MG63 (cell line): ENCODE measurements around the gene SALL3. TPM values are rescaled to one million over a fixed set of nuclear protein-coding genes. Genes with fewer than 3 reads are reported as not detected.

ENCODE experiments used
- DNase-seq: peaks from one replicate; pipeline ENCODE4 v3.0.0-alpha.2; 2020
- H3K27me3 ChIP-seq: fragments of 250-450 bp; sonication (Bioruptor Pico); 2 replicates; pipeline ENCODE4 v1.5.1; 2020; ENCODE audit warnings: mild to moderate bottlenecking, moderate library complexity
- H3K36me3 ChIP-seq: fragments of 250-450 bp; sonication (Bioruptor Pico); 2 replicates; pipeline ENCODE4 v1.5.1; 2020; ENCODE audit warnings: mild to moderate bottlenecking, moderate library complexity
- H3K4me3 ChIP-seq: fragments of 250-450 bp; sonication (Bioruptor Pico); 2 replicates; pipeline ENCODE4 v1.5.1; 2020; ENCODE audit warnings: mild to moderate bottlenecking, moderate library complexity
- H3K9me3 ChIP-seq: fragments of 250-450 bp; sonication (Bioruptor Pico); 2 replicates; pipeline ENCODE4 v1.5.1; 2020; ENCODE audit warnings: mild to moderate bottlenecking, moderate library complexity
- total RNA-seq: library from RNA; depleted of rRNA; stranded (reverse); fragments of >200 nt; shearing (Covaris generic); gene quantifications from 2 replicates; pipeline ENCODE4 v1.2.3, GENCODE V29; 2014; ENCODE audit warnings: low replicate concordance

Gene SALL3
- total RNA-seq, 1 experiment from 2014 or later: not detected

- Histone ChIP-seq H3K4me3 (no peak overlapping the region), H3K36me3 (no peaks in the 10 kb centered on the region), H3K27me3 (peaks cover 45% of the 10 kb centered on the region), H3K9me3 (no peaks in the 10 kb centered on the region)
- DNase-seq: no peak
Measured at GRCh38 chr18:78974115-78974761, 5.4 kb upstream of the SALL3 start.

- Histone ChIP-seq H3K36me3 (no peaks in the 10 kb centered on the region), H3K27me3 (peaks cover 45% of the 10 kb centered on the region), H3K4me3 (no peak overlapping the region), H3K9me3 (no peaks in the 10 kb centered on the region)
- no peak for DNase-seq
Measured at GRCh38 chr18:78975292-78975691, 4.3 kb upstream of the SALL3 start.

- no peaks in the 10 kb centered on the region for H3K36me3 ChIP-seq
- no peak overlapping the region for H3K4me3 ChIP-seq
- no peaks in the 10 kb centered on the region for H3K9me3 ChIP-seq
- no peak for DNase-seq
- H3K27me3 ChIP-seq: peaks cover 47% of the 10 kb centered on the region
Measured at GRCh38 chr18:78975699-78976335, 3.8 kb upstream of the SALL3 start.

GRCh38 chr18:78976765-78977636, 2.6 kb upstream of the SALL3 start:
- no peak for DNase-seq
- H3K27me3 ChIP-seq: peaks cover 59% of the 10 kb centered on the region

GRCh38 chr18:78977637-78978348, 1.8 kb upstream of the SALL3 start:
- H3K4me3 ChIP-seq: no peak overlapping the region
- no peaks in the 10 kb centered on the region for H3K36me3 ChIP-seq
- no peak for DNase-seq
- H3K27me3 ChIP-seq: peaks cover 65% of the 10 kb centered on the region
- no peaks in the 10 kb centered on the region for H3K9me3 ChIP-seq

More at GRCh38 chr18:78976765-78977636, 2.6 kb upstream of the SALL3 start:
- Histone ChIP-seq H3K4me3 (no peak overlapping the region), H3K36me3 (no peaks in the 10 kb centered on the region), H3K9me3 (no peaks in the 10 kb centered on the region)

- H3K4me3 ChIP-seq: no peak overlapping the region
- H3K36me3 ChIP-seq: no peaks in the 10 kb centered on the region
- H3K27me3 ChIP-seq: peaks cover 65% of the 10 kb centered on the region
- no peak for DNase-seq
- no peaks in the 10 kb centered on the region for H3K9me3 ChIP-seq
Measured at GRCh38 chr18:78978349-78979055, 1.1 kb upstream of the SALL3 start.

- no peak overlapping the region for H3K4me3 ChIP-seq
Measured at GRCh38 chr18:78979056-78979729, 425 bp upstream of the SALL3 start.

GRCh38 chr18:78980279-78980771, 707 bp downstream of the SALL3 start:
- DNase-seq: no peak
- Histone ChIP-seq H3K36me3 (no peaks in the 10 kb centered on the region), H3K9me3 (no peaks in the 10 kb centered on the region), H3K4me3 (no peak overlapping the region), H3K27me3 (peaks cover 55% of the 10 kb centered on the region)

More at GRCh38 chr18:78979056-78979729, 425 bp upstream of the SALL3 start:
- no peaks in the 10 kb centered on the region for H3K36me3 ChIP-seq
- peaks cover 64% of the 10 kb centered on the region for H3K27me3 ChIP-seq
- H3K9me3 ChIP-seq: no peaks in the 10 kb centered on the region
- no peak for DNase-seq

- Histone ChIP-seq H3K4me3 (no peak overlapping the region), H3K36me3 (no peaks in the 10 kb centered on the region), H3K9me3 (no peaks in the 10 kb centered on the region), H3K27me3 (peaks cover 60% of the 10 kb centered on the region)
- DNase-seq: no peak
Measured at GRCh38 chr18:78980777-78981380, 1.3 kb downstream of the SALL3 start.

GRCh38 chr18:78981394-78981831, 1.8 kb downstream of the SALL3 start:
- DNase-seq: no peak
- peaks cover 66% of the 10 kb centered on the region for H3K27me3 ChIP-seq

GRCh38 chr18:78981989-78982620, 2.5 kb downstream of the SALL3 start:
- Histone ChIP-seq H3K36me3 (no peaks in the 10 kb centered on the region), H3K27me3 (peaks cover 65% of the 10 kb centered on the region), H3K9me3 (no peaks in the 10 kb centered on the region), H3K4me3 (no peak overlapping the region)
- DNase-seq: no peak

More at GRCh38 chr18:78981394-78981831, 1.8 kb downstream of the SALL3 start:
- no peaks in the 10 kb centered on the region for H3K36me3 ChIP-seq
- H3K4me3 ChIP-seq: no peak overlapping the region
- H3K9me3 ChIP-seq: no peaks in the 10 kb centered on the region

- Histone ChIP-seq H3K4me3 (no peak overlapping the region), H3K9me3 (no peaks in the 10 kb centered on the region), H3K27me3 (peaks cover 54% of the 10 kb centered on the region), H3K36me3 (no peaks in the 10 kb centered on the region)
- no peak for DNase-seq
Measured at GRCh38 chr18:78983512-78983911, 3.9 kb downstream of the SALL3 start.

- H3K9me3 ChIP-seq: no peaks in the 10 kb centered on the region
- no peak overlapping the region for H3K4me3 ChIP-seq
- no peak for DNase-seq
- peaks cover 65% of the 10 kb centered on the region for H3K27me3 ChIP-seq
- no peaks in the 10 kb centered on the region for H3K36me3 ChIP-seq
Measured at GRCh38 chr18:78984941-78985784, 5.5 kb downstream of the SALL3 start.

GRCh38 chr18:78986018-78986481, 6.4 kb downstream of the SALL3 start:
- DNase-seq: no peak
- Histone ChIP-seq H3K4me3 (no peak overlapping the region), H3K36me3 (no peaks in the 10 kb centered on the region), H3K27me3 (peaks cover 61% of the 10 kb centered on the region), H3K9me3 (no peaks in the 10 kb centered on the region)
